ENCODE data around the gene FLAD1. TPM values are rescaled to one million over a fixed set of nuclear protein-coding genes. Genes with fewer than 3 reads are reported as not detected.
"Not testable (repeated sequence)": the region's sequence is repeated elsewhere in the genome, so short reads cannot be mapped to it uniquely, and the experiment has no call there.

Gene FLAD1
- total RNA-seq, 2 donors from 2014 or later: 28.2 to 46.1 TPM

DNA sequence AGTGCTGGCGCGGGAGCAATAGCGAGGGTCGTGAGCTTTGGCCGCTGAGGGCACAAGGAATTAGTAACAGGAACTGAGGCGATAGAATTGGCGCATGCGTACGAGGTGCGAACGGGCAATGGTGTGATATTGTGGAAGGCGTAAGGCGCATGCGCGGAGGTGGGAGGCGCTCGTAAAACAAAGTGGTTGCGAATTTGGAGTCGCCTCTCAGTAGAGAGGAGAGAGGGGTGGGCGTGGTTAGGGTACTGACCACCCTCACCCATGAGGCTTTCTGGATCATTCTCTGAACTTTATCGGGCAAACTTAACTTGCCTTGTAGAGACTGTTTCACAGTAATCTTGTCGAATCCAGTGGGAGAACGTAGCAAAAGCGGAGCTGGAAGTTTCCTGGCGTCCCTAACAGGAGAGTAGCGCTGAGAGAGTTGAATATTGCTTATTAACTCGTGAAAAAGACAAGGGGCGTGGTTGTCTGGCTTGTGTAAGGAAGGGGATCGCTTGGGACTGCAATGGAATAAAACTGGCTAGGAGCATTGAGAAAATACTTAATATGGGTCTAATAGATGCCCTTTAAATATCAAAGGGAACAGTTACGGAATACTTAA is 8.2 kb upstream of the FLAD1 start:
- Histone ChIP-seq H3K9ac (ENCODE audit: low read depth in 2 of 2, low read length in 2 of 2) (peak overlapping the region; percentile 53 to 99), H3K4me3 (peak overlapping the region; percentile 51), H3K36me3 (no peaks in the 10 kb centered on the region), H3K4me1 (peaks cover 21% of the 10 kb centered on the region), H3K27me3 (no peaks in the 10 kb centered on the region), H3K9me3 (no peaks in the 10 kb centered on the region), H3K27ac (peak overlapping the region; percentile 96)
- peak; percentile 98 for DNase-seq
- intact Hi-C loops (cut with DNase I): no loop called here
- no peak for TF ChIP-seq CTCF (IDR thresholded peaks at IDR 0.05)

GRCh38 chr1:154975409-154976059 is 7.6 kb upstream of the FLAD1 start:
- Histone ChIP-seq H3K4me1 (peaks cover 21% of the 10 kb centered on the region), H3K9me3 (no peaks in the 10 kb centered on the region), H3K9ac (ENCODE audit: low read depth in 2 of 2, low read length in 2 of 2) (peak overlapping the region; percentile 53 to 99), H3K27me3 (no peaks in the 10 kb centered on the region), H3K27ac (peak overlapping the region; percentile 96), H3K36me3 (no peaks in the 10 kb centered on the region), H3K4me3 (peak overlapping the region; percentile 51)
- no peak for TF ChIP-seq CTCF (IDR thresholded peaks at IDR 0.05)
- intact Hi-C loops (cut with DNase I): no loop called here
- peak; percentile 79 for DNase-seq

GRCh38 chr1:154977762-154978161 is 5.4 kb upstream of the FLAD1 start:
- intact Hi-C loops (cut with DNase I); H3K36me3 ChIP-seq; H3K9me3 ChIP-seq; H3K27ac ChIP-seq; H3K9ac ChIP-seq (ENCODE audit: low read depth in 2 of 2, low read length in 2 of 2); H3K4me3 ChIP-seq; H3K27me3 ChIP-seq; DNase-seq; H3K4me1 ChIP-seq: not testable (repeated sequence)

DNA sequence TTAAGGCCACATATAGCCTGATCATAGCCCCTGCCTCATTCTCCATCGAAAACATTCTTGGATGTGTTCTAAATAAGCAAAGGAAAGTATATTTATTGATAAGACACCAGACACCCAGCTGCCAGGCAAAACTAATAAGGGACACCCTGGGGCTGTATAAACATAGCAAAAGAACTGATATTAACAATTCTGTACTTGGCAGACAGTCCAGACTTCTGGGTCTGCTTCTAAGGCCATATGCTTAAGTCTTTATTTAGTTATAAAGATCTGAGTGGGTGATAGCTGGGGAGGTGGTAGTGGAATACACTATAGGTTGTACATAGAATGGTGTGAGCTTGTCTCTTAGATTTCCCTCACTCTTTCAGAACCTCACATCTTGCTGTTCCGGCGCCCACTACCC is 4.8 kb upstream of the FLAD1 start:
- no peak for TF ChIP-seq CTCF (IDR thresholded peaks at IDR 0.05)
- no peak overlapping the region for H3K27ac ChIP-seq
- no peaks in the 10 kb centered on the region for H3K27me3 ChIP-seq
- DNase-seq: no peak
- no peaks in the 10 kb centered on the region for H3K4me1 ChIP-seq
- no peak overlapping the region for H3K4me3 ChIP-seq
- H3K9ac ChIP-seq (ENCODE audit: low read depth in 2 of 2, low read length in 2 of 2): no peak overlapping the region
- H3K9me3 ChIP-seq: no peaks in the 10 kb centered on the region
- intact Hi-C loops (cut with DNase I): no loop called here
- no peaks in the 10 kb centered on the region for H3K36me3 ChIP-seq

DNA sequence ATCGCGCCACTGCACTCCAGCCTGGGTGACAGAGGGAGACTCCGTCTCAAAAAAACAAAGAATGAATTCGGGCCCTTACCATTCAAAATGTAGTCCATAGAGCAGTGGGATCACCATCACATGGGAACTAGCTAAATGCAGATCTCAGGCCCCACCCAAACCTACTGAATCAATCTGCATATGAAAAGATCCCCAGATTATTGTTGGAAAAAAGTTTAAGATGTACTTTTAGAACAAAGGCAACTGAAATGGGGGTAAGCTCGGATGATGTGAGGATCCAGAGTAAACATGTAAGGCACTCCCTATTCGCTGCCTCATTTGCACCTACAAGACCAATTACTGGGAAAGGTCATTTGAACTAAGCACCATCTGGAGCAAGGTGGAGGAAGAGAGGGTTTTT is 803 bp upstream of the FLAD1 start:
- peak overlapping the region in 1 of 2 donors; percentile 97 for H3K9ac ChIP-seq (ENCODE audit: low read depth in 2 of 2, low read length in 2 of 2)
- H3K9me3 ChIP-seq: no peaks in the 10 kb centered on the region
- H3K27ac ChIP-seq: peak overlapping the region; percentile 13
- H3K36me3 ChIP-seq: no peaks in the 10 kb centered on the region
- no peak for TF ChIP-seq CTCF (IDR thresholded peaks at IDR 0.05)
- intact Hi-C loops (cut with DNase I): no loop called here
- DNase-seq: no peak
- H3K4me3 ChIP-seq: peak overlapping the region; percentile 78
- peaks cover 5% of the 10 kb centered on the region for H3K4me1 ChIP-seq
- H3K27me3 ChIP-seq: no peaks in the 10 kb centered on the region

- H3K4me3 ChIP-seq: peak overlapping the region; percentile 78
- TF ChIP-seq CTCF (IDR thresholded peaks at IDR 0.05): no peak
- no peak for DNase-seq
- no peaks in the 10 kb centered on the region for H3K9me3 ChIP-seq
- peaks cover 5% of the 10 kb centered on the region for H3K4me1 ChIP-seq
- H3K27ac ChIP-seq: peak overlapping the region; percentile 53
- H3K36me3 ChIP-seq: peaks cover 7% of the 10 kb centered on the region
- H3K27me3 ChIP-seq: no peaks in the 10 kb centered on the region
- H3K9ac ChIP-seq (ENCODE audit: low read depth in 2 of 2, low read length in 2 of 2): peak overlapping the region; percentile 74 to 97
- intact Hi-C loops (cut with DNase I): no loop called here
These were observed 777 bp downstream of the FLAD1 start for GRCh38 chr1:154983776-154984466.

- H3K27me3 ChIP-seq; H3K9ac ChIP-seq (ENCODE audit: low read depth in 2 of 2, low read length in 2 of 2); intact Hi-C loops (cut with DNase I); H3K4me1 ChIP-seq; H3K36me3 ChIP-seq; DNase-seq; H3K9me3 ChIP-seq; H3K27ac ChIP-seq; H3K4me3 ChIP-seq: not testable (repeated sequence)
These were observed 3.6 kb downstream of the FLAD1 start for GRCh38 chr1:154986736-154987135.
